ENCODE measurements around the gene PRTN3.

Gene PRTN3

DNA sequence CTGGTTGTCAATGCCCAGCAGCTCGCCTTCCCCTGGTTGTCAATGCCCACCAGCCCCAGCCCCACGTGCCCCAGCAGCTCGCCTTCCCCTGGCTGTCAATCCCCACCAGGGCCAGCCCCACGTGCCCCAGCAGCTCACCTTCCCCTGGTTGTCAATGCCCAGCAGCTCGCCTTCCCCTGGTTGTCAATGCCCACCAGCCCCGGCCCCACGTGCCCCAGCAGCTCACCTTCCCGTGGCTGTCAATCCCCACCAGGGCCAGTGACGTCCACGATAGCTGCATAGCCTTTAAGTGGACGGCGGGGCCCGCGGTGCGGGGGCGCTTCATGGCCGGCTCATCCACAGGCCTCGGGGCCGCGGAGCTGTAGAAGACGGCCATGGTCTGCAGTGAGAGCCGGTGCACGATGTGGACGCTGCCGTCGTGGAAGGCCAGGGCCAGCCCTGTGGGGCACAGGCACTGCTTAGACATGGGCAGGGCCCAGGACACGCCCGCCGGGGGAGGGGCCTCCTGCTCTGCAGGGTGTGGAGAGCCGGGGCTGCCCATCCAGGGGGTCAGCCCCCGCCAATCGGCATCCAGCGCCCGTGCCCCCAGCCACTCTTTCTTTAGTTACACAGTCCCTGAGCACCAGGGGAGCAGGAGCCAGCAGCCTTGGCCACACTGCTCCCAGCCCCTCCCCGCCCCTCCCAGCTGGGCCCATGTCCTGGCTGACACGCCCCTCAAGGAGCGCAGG, 39.1 kb downstream of the PRTN3 start:
- in situ Hi-C loops (cut with HindIII; ENCODE audit: low sequenced_read_pairs), result no loop called here
- no peak for DNase-seq (ENCODE audit: low read depth, low spot score)
- no peak overlapping the region for H3K4me3 ChIP-seq (ENCODE audit: low read depth, low read length)
- TF ChIP-seq, protein P1, sequence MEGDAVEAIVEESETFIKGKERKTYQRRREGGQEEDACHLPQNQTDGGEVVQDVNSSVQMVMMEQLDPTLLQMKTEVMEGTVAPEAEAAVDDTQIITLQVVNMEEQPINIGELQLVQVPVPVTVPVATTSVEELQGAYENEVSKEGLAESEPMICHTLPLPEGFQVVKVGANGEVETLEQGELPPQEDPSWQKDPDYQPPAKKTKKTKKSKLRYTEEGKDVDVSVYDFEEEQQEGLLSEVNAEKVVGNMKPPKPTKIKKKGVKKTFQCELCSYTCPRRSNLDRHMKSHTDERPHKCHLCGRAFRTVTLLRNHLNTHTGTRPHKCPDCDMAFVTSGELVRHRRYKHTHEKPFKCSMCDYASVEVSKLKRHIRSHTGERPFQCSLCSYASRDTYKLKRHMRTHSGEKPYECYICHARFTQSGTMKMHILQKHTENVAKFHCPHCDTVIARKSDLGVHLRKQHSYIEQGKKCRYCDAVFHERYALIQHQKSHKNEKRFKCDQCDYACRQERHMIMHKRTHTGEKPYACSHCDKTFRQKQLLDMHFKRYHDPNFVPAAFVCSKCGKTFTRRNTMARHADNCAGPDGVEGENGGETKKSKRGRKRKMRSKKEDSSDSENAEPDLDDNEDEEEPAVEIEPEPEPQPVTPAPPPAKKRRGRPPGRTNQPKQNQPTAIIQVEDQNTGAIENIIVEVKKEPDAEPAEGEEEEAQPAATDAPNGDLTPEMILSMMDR (IDR thresholded peaks at IDR 0.05; ENCODE audit: low read depth, low read length), result no peak

DNA sequence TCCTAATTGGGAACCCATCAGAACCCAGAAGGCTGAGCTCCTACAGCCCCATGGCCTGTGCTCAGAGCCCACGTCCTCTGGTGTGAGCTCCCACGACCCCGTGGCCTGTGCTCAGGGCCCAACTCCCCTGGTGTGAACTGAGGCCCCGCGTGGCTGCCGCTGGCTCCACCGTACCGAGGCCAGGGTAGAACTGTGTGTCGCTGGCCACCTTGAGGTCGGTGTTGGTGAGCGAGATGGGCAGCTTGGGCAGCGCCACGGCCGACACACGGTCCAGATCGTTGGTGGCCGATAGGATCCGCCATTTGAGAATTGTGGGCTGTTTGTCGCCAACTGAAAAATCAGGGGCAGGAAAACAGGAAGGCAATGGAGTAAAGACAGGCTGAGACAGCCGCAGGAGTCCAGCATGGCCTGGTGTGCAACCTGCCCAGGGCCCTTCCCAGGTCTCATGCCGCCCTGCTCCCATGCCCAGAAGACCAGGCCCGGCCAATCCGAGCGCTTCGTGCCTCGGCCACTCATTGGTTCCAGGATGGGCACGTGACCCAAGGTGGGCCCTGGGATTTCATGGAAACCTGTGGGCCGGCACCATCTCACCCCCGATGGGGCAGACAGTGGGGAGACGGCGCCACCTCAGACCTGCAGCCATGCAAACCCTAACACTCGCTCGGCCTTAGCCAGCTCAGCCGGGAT, 40.7 kb downstream of the PRTN3 start:
- no peak for DNase-seq (ENCODE audit: low read depth, low spot score)
- H3K4me3 ChIP-seq (ENCODE audit: low read depth, low read length), result no peak overlapping the region
- TF ChIP-seq, protein P1 (IDR thresholded peaks at IDR 0.05; ENCODE audit: low read depth, low read length), result no peak
- in situ Hi-C loops (cut with HindIII; ENCODE audit: low sequenced_read_pairs), result no loop called here

DNA sequence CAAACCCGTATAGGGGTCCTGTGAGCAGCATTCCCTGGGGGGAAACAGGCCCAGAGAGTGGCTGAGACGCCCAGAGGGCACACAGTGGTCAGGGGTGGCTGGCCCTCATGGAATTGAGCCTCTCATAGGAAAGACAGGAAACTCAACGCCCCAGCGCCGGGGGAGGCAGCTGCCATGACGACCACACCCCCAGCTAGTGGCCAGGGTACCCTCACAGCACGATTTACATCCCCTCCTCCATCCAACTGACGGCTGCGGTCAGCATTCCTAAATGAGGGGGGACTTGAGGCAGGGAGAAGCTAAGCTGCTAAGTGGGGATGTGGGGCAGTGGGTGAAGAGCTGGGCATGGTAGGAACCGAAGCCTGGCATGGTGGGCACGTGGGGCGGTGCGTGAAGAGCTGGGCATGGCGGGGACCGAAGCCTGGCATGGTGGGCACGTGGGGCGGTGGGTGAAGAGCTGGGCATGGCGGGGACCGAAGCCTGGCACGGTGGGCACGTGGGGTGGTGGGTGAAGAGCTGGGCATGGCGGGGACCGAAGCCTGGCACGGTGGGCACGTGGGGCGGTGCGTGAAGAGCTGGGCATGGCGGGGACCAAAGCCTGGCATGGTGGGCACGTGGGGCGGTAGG, 42.2 kb downstream of the PRTN3 start:
- no peak overlapping the region for H3K4me3 ChIP-seq (ENCODE audit: low read depth, low read length)
- no peak for DNase-seq (ENCODE audit: low read depth, low spot score)
- TF ChIP-seq, protein P1 (IDR thresholded peaks at IDR 0.05; ENCODE audit: low read depth, low read length), result no peak
- in situ Hi-C loops (cut with HindIII; ENCODE audit: low sequenced_read_pairs), result no loop called here

DNA sequence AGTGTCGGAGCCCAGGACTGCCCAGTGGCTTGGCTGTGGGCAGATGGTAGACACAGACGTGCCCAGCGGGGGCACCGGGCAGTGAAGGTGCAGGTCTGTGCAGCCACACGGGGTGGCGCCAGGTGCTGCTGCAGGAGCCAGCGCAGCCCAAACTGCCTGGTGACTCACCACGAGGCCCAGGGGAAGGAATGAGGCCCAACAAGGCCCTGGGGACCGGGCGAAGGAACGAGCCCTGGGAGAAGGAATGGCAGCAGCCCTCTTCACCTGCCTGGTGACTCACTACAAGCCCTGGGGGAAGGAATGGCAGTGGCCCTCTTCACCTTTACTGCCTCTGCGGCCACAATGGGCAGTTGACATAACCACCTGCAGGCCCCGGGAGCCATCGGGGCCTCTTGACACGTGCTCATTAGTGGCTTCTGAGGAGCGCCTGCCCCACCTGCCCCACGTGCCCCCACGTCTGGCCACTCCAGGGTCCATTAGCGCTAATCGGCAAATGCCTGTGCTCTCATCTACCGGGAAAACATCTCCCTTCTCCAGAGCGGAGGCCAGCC, 42.9 kb downstream of the PRTN3 start:
- no peak overlapping the region for H3K4me3 ChIP-seq (ENCODE audit: low read depth, low read length)
- in situ Hi-C loops (cut with HindIII; ENCODE audit: low sequenced_read_pairs), result no loop called here
- TF ChIP-seq, protein P1 (IDR thresholded peaks at IDR 0.05; ENCODE audit: low read depth, low read length), result no peak
- DNase-seq (ENCODE audit: low read depth, low spot score), result no peak

DNA sequence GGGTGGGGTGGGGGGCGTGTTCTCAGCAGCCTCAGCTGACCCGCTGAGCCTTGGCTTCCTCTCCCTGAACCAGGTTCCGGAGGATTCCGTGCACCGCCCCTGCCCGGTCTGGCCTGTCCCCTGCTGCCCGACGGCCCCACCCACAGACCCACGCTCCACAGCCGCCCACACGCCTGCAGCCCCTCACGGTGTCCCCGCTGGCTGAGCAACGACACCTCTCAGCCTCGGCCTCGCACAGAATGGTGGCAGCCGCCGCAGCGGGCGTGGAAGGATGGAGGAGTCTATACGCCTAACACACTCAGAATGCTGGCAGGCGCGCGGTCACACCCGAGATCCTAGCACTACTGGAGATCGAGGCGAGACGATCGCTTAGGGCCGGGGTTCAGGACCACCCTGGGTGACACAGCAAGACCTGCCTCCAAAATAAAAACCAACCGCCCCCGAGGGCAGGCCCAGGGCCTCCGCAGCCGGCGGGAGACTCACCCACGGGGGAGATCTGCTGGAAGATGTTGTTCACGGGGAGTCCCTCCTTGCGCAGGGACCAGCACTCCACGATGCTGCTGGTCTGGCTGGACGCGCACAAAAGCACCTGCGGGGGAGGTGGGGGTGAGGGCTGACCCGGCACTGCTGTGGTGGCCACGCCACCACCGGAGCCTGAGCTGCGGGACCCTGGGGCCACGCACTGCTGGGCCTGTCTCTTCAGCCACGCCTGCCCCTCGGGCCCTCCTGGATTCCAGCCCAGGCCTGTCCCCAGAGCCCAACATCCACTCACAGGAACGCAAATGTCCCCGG, 43.8 kb downstream of the PRTN3 start:
- H3K4me3 ChIP-seq (ENCODE audit: low read depth, low read length), result no peak overlapping the region
- no peak for DNase-seq (ENCODE audit: low read depth, low spot score)
- in situ Hi-C loops (cut with HindIII; ENCODE audit: low sequenced_read_pairs), result no loop called here
- TF ChIP-seq, protein P1 (IDR thresholded peaks at IDR 0.05; ENCODE audit: low read depth, low read length), result no peak
